ENCODE results near the gene P2RY6. TPM values are rescaled to one million over a fixed set of nuclear protein-coding genes. Genes with fewer than 3 reads are reported as not detected.

The P2RY6 gene
- total RNA-seq, 5 donors from 2014 or later (not counting 1 experiment from before 2014, with no cell fraction given): 1.4 TPM; not detected in 4

- Mint-ChIP-seq H3K27me3 (peaks cover 0 to 4% of the 10 kb centered on the region in 2 donors), H3K27ac (no peak overlapping the region), H3K4me1 (no peaks in the 10 kb centered on the region), H3K4me3 (no peak overlapping the region), H3K9me3 (no peaks in the 10 kb centered on the region), H3K36me3 (no peaks in the 10 kb centered on the region)
- ChIA-PET CTCF (no interaction called here), POLR2A (no interaction called here)
- peaks cover 0 to 23% of the 10 kb centered on the region in 2 experiments for H3K27me3 ChIP-seq (replicated peaks in 1 of 2; ENCODE audit: control insufficient read depth in 2 of 2, extremely low read depth in 1 of 2, insufficient read depth in 2 of 2, low read length in 1 of 2)
- H3K9me3 ChIP-seq: no peaks in the 10 kb centered on the region
- no peak overlapping the region for H3K4me3 ChIP-seq (ENCODE audit: control insufficient read depth in 1 of 2, extremely low read depth in 1 of 2, low read length in 1 of 2)
- ATAC-seq (replicated peaks in 1 of 4) (no peak), DNase-seq (no peak)
- no peak overlapping the region for H3K27ac ChIP-seq (ENCODE audit: low read length)
- WGBS (ENCODE audit: insufficient coverage): 83% methylated on average over 1 of the region's 4 CpGs
- H3K36me3 ChIP-seq (ENCODE audit: control insufficient read depth in 2 of 2, extremely low read depth in 1 of 2, insufficient read depth in 1 of 2, low read length in 1 of 2): no peaks in the 10 kb centered on the region
- no peaks in the 10 kb centered on the region for H3K4me1 ChIP-seq (ENCODE audit: control insufficient read depth in 1 of 2, extremely low read depth in 1 of 2, insufficient read depth in 2 of 2, low read length in 2 of 2)
These were observed 59.2 kb downstream of the P2RY6 start for GRCh38 chr11:73331138-73331916.

DNA sequence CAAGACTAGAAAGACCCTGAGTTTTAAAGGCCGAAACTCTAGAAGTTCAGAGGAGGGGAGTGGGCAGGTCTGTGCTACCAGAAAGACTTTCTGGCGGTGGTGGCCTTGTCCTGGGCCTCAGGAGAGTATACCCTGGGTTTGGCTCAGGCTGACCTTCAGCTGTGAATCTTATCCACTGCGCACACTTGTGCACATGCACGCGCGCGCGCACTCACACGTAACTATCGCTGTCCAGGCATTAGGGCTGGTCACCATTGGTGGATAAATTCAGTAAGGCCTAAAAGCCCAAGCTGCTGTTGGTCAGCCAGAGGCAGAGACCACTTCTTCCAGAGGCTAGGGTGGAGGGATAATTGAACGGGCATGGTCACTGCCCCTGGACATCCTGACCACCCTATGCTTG is 61.0 kb downstream of the P2RY6 start:
- WGBS (ENCODE audit: insufficient coverage): 94% methylated on average over 10 of the region's 11 CpGs
- H3K36me3 ChIP-seq (ENCODE audit: control insufficient read depth in 2 of 2, extremely low read depth in 1 of 2, insufficient read depth in 1 of 2, low read length in 1 of 2): no peaks in the 10 kb centered on the region
- ChIA-PET POLR2A (no interaction called here), CTCF (interaction anchor here in 1 of 2 donors (0.6 kb wide), 1 partner anchor 777 kb away, joined by 3 read pairs; no protein-coding TSS in a partner anchor)
- no peak overlapping the region for H3K27ac ChIP-seq (ENCODE audit: low read length)
- Mint-ChIP-seq H3K9me3 (no peaks in the 10 kb centered on the region), H3K27ac (no peak overlapping the region), H3K36me3 (no peaks in the 10 kb centered on the region), H3K4me1 (no peaks in the 10 kb centered on the region), H3K4me3 (no peak overlapping the region), H3K27me3 (peaks cover 0 to 4% of the 10 kb centered on the region in 2 donors)
- H3K9me3 ChIP-seq: no peaks in the 10 kb centered on the region
- no peak for ATAC-seq (replicated peaks in 1 of 4)
- no peaks in the 10 kb centered on the region for H3K4me1 ChIP-seq (ENCODE audit: control insufficient read depth in 1 of 2, extremely low read depth in 1 of 2, insufficient read depth in 2 of 2, low read length in 2 of 2)
- H3K27me3 ChIP-seq (replicated peaks in 1 of 2; ENCODE audit: control insufficient read depth in 2 of 2, extremely low read depth in 1 of 2, insufficient read depth in 2 of 2, low read length in 1 of 2): peaks cover 0 to 31% of the 10 kb centered on the region in 2 experiments
- no peak for DNase-seq
- no peak overlapping the region for H3K4me3 ChIP-seq (ENCODE audit: control insufficient read depth in 1 of 2, extremely low read depth in 1 of 2, low read length in 1 of 2)

DNA sequence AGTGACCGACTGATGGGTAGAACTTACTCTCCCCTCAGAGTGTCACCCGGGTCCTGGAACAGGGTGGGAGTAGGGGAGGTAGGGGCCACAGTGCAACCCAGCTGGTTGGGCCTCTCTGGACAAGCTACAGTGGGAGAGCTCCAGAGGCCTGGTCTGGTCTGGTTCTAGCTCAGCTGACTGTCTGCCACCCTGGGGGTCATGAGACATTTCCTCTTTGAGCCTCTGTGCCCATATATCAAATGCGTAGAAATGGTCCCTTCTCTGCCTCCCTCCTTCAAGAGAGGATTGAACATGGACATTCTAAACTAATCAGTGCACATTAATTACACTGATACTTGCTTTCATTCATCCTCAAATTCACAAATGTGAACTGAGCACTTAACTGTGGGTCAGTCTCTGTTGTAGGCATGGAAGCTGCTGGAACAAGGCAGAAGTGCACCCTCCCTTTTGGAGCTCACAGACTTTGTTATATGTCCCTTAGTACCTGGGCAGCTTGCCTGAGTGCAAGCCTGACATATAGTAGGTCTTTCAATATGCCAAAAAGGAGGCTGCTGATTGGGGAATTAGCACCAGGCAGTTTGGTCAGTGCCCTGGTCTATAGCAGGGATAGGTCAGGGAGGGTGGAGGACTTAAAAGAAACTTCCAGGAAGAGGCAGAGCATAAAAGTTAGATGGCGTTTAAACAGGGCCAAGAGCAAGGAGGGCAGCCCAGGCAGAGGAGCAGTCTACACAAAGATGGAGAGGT is 61.7 kb downstream of the P2RY6 start:
- no peak overlapping the region for H3K27ac ChIP-seq (ENCODE audit: low read length)
- H3K27me3 Mint-ChIP-seq: peaks cover 0 to 4% of the 10 kb centered on the region in 2 donors
- WGBS (ENCODE audit: insufficient coverage): 94% methylated on average over 3 of the region's 4 CpGs
- no peak overlapping the region for H3K27ac Mint-ChIP-seq
- H3K9me3 Mint-ChIP-seq: no peaks in the 10 kb centered on the region
- no peaks in the 10 kb centered on the region for H3K9me3 ChIP-seq
- no peaks in the 10 kb centered on the region for H3K36me3 ChIP-seq (ENCODE audit: control insufficient read depth in 2 of 2, extremely low read depth in 1 of 2, insufficient read depth in 1 of 2, low read length in 1 of 2)
- ChIA-PET CTCF (interaction anchor here in 1 of 2 donors (0.6 kb wide), 1 partner anchor 777 kb away, joined by 3 read pairs; no protein-coding TSS in a partner anchor), POLR2A (no interaction called here)
- no peaks in the 10 kb centered on the region for H3K4me1 ChIP-seq (ENCODE audit: control insufficient read depth in 1 of 2, extremely low read depth in 1 of 2, insufficient read depth in 2 of 2, low read length in 2 of 2)
- H3K27me3 ChIP-seq (replicated peaks in 1 of 2; ENCODE audit: control insufficient read depth in 2 of 2, extremely low read depth in 1 of 2, insufficient read depth in 2 of 2, low read length in 1 of 2): peaks cover 0 to 31% of the 10 kb centered on the region in 2 experiments
- H3K36me3 Mint-ChIP-seq: no peaks in the 10 kb centered on the region
- no peak overlapping the region for H3K4me3 Mint-ChIP-seq
- ATAC-seq (replicated peaks in 1 of 4) (no peak), DNase-seq (no peak)
- no peaks in the 10 kb centered on the region for H3K4me1 Mint-ChIP-seq
- H3K4me3 ChIP-seq (ENCODE audit: control insufficient read depth in 1 of 2, extremely low read depth in 1 of 2, low read length in 1 of 2): no peak overlapping the region

- Mint-ChIP-seq H3K4me1 (no peaks in the 10 kb centered on the region), H3K9me3 (no peaks in the 10 kb centered on the region), H3K27ac (no peak overlapping the region), H3K36me3 (no peaks in the 10 kb centered on the region), H3K4me3 (no peak overlapping the region), H3K27me3 (peaks cover 0 to 4% of the 10 kb centered on the region in 2 donors)
- WGBS (ENCODE audit: insufficient coverage): 70% methylated on average over 5 of the region's 6 CpGs
- Histone ChIP-seq H3K9me3 (no peaks in the 10 kb centered on the region), H3K27ac (ENCODE audit: low read length) (no peak overlapping the region), H3K27me3 (replicated peaks in 1 of 2; ENCODE audit: control insufficient read depth in 2 of 2, extremely low read depth in 1 of 2, insufficient read depth in 2 of 2, low read length in 1 of 2) (peaks cover 0 to 31% of the 10 kb centered on the region in 2 experiments), H3K36me3 (ENCODE audit: control insufficient read depth in 2 of 2, extremely low read depth in 1 of 2, insufficient read depth in 1 of 2, low read length in 1 of 2) (no peaks in the 10 kb centered on the region), H3K4me3 (ENCODE audit: control insufficient read depth in 1 of 2, extremely low read depth in 1 of 2, low read length in 1 of 2) (no peak overlapping the region), H3K4me1 (ENCODE audit: control insufficient read depth in 1 of 2, extremely low read depth in 1 of 2, insufficient read depth in 2 of 2, low read length in 2 of 2) (no peaks in the 10 kb centered on the region)
- no peak for ATAC-seq (replicated peaks in 1 of 4)
- ChIA-PET CTCF (interaction anchor here (0.6 to 1.9 kb wide), 15 partner anchors 11 to 808 kb away, joined by 3 to 10 read pairs (median 4); partner anchors contain the start of gene ARHGEF17 (in 1 of the 2)), POLR2A (no interaction called here)
- no peak for DNase-seq
These were observed 62.5 kb downstream of the P2RY6 start for GRCh38 chr11:73334384-73335203.

DNA sequence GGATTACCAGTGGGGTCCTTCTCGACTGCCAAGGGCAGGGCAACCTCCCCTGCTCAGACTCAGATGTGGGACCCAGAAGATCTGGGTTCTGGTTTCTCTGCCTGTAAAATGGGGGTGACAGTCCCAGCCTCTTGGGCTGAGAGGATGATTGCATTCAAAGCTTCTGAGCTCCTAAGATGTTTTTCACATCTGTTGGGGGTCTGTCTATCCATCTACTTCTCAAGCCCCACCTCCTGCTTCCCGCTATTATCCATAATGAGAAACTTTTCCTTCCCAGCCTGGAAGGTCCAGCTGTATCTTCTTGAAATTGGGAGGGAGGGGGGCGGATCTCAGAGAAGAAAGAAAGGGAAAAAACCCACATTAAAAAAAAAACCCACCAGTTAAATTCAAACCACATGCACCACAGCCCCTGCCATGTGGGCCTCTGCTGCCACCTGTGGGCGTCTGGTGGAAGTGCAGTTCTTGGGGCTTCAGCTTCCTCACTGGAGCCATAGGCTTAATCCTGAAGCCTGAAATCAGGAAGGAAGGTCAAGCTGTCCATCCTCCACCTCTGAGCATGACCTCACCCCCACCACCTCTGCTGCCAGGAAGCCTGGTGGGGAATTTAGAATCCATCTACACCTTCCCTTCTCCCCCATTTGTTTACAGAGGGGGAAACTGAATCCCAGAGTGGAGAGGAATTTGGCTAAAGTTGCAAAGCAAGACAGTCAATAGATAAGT is 63.2 kb downstream of the P2RY6 start:
- CTCF ChIA-PET: interaction anchor here (0.6 to 1.9 kb wide), 17 partner anchors 10 to 809 kb away, joined by 3 to 10 read pairs (median 4); partner anchors contain the start of gene ARHGEF17 (in 1 of the 2)
- H3K36me3 ChIP-seq (ENCODE audit: control insufficient read depth in 2 of 2, extremely low read depth in 1 of 2, insufficient read depth in 1 of 2, low read length in 1 of 2): no peaks in the 10 kb centered on the region
- H3K27ac ChIP-seq (ENCODE audit: low read length): no peak overlapping the region
- H3K9me3 ChIP-seq: no peaks in the 10 kb centered on the region
- ATAC-seq (replicated peaks in 1 of 4) (peak; percentile 53 to 77 (median 70)), DNase-seq (peak; percentile 34 to 83 (median 67))
- no peaks in the 10 kb centered on the region for H3K36me3 Mint-ChIP-seq
- 80% methylated on average over 1 of the region's 4 CpGs for WGBS (ENCODE audit: insufficient coverage)
- H3K4me3 Mint-ChIP-seq: no peak overlapping the region
- no peaks in the 10 kb centered on the region for H3K4me1 Mint-ChIP-seq
- H3K27me3 ChIP-seq (replicated peaks in 1 of 2; ENCODE audit: control insufficient read depth in 2 of 2, extremely low read depth in 1 of 2, insufficient read depth in 2 of 2, low read length in 1 of 2): peaks cover 0 to 31% of the 10 kb centered on the region in 2 experiments
- H3K27ac Mint-ChIP-seq: no peak overlapping the region
- H3K9me3 Mint-ChIP-seq: no peaks in the 10 kb centered on the region
- no peaks in the 10 kb centered on the region for H3K4me1 ChIP-seq (ENCODE audit: control insufficient read depth in 1 of 2, extremely low read depth in 1 of 2, insufficient read depth in 2 of 2, low read length in 2 of 2)
- H3K4me3 ChIP-seq (ENCODE audit: control insufficient read depth in 1 of 2, extremely low read depth in 1 of 2, low read length in 1 of 2): no peak overlapping the region
- peaks cover 0 to 4% of the 10 kb centered on the region in 2 donors for H3K27me3 Mint-ChIP-seq
- POLR2A ChIA-PET: no interaction called here

All from T-cell (primary cell).